NCI-H2029 (cell line): Measurements from ENCODE around the gene RIC3.
"Not testable (repeated sequence)": the region's sequence is repeated elsewhere in the genome, so short reads cannot be mapped to it uniquely, and the experiment has no call there.

Source experiments
- DNase-seq: peaks from one replicate; lab custom pipeline; 2025; lab: John Stamatoyannopoulos, UW

RIC3 gene

GRCh38 chr11:8186429-8186828, 17.6 kb upstream of the RIC3 start:
- no peak for DNase-seq

GRCh38 chr11:8183111-8183510, 14.3 kb upstream of the RIC3 start:
- DNase-seq: no peak

GRCh38 chr11:8180469-8180868, 11.6 kb upstream of the RIC3 start:
- no peak for DNase-seq

GRCh38 chr11:8178297-8178696, 9.5 kb upstream of the RIC3 start:
- no peak for DNase-seq

GRCh38 chr11:8177136-8177535, 8.3 kb upstream of the RIC3 start:
- DNase-seq: no peak

GRCh38 chr11:8167796-8168195, 1.0 kb downstream of the RIC3 start:
- DNase-seq: no peak

- no peak for DNase-seq
These were observed 4.1 kb downstream of the RIC3 start for GRCh38 chr11:8164746-8165145.

- DNase-seq: not testable (repeated sequence)
These were observed 7.1 kb downstream of the RIC3 start for GRCh38 chr11:8161627-8162304.

GRCh38 chr11:8156877-8157276, 11.9 kb downstream of the RIC3 start:
- no peak for DNase-seq

- no peak for DNase-seq
These were observed 19.1 kb downstream of the RIC3 start for GRCh38 chr11:8149726-8150125.

- DNase-seq: no peak
These were observed 30.3 kb downstream of the RIC3 start for GRCh38 chr11:8138526-8138925.

- no peak for DNase-seq
These were observed 41.4 kb downstream of the RIC3 start for GRCh38 chr11:8127447-8127846.

GRCh38 chr11:8126649-8127289, 42.1 kb downstream of the RIC3 start:
- no peak for DNase-seq

GRCh38 chr11:8122173-8122764, 46.6 kb downstream of the RIC3 start:
- no peak for DNase-seq

GRCh38 chr11:8111636-8112035, 57.2 kb downstream of the RIC3 start:
- no peak for DNase-seq

- DNase-seq: peak; percentile 58
These were observed 58.4 kb downstream of the RIC3 start for GRCh38 chr11:8110396-8110795.

GRCh38 chr11:8109675-8110074, 59.1 kb downstream of the RIC3 start:
- no peak for DNase-seq

GRCh38 chr11:8108421-8108820, 60.4 kb downstream of the RIC3 start:
- no peak for DNase-seq

GRCh38 chr11:8107642-8108041, 61.2 kb downstream of the RIC3 start:
- no peak for DNase-seq

GRCh38 chr11:8106679-8107078, 62.1 kb downstream of the RIC3 start:
- DNase-seq: no peak

- no peak for DNase-seq
These were observed 63.2 kb downstream of the RIC3 start for GRCh38 chr11:8105666-8106065.

GRCh38 chr11:8105133-8105532, 63.7 kb downstream of the RIC3 start:
- DNase-seq: no peak

- DNase-seq: no peak
These were observed 64.9 kb downstream of the RIC3 start for GRCh38 chr11:8103909-8104308.

- no peak for DNase-seq
These were observed 65.9 kb downstream of the RIC3 start for GRCh38 chr11:8102965-8103364.
